ENCODE measurements around the gene COL18A1. TPM values are rescaled to one million over a fixed set of nuclear protein-coding genes. Genes with fewer than 3 reads are reported as not detected.
"Not testable (repeated sequence)": the region's sequence is repeated elsewhere in the genome, so short reads cannot be mapped to it uniquely, and the experiment has no call there.

The COL18A1 gene
- total RNA-seq, 1 donor from 2014 or later, result 52.6 TPM

- peaks cover 13% of the 10 kb centered on the region for H3K36me3 Mint-ChIP-seq
- no peaks in the 10 kb centered on the region for H3K36me3 ChIP-seq
- no peak overlapping the region for H3K27ac Mint-ChIP-seq
- no peak overlapping the region for H3K27ac ChIP-seq
- no peak overlapping the region for H3K4me3 ChIP-seq
- no peak for DNase-seq (ENCODE audit: low spot score)
- H3K4me2 ChIP-seq, result no peak overlapping the region
- H3K27me3 Mint-ChIP-seq (ENCODE audit: insufficient read depth, low read depth), result peaks cover 3% of the 10 kb centered on the region
- H3F3A ChIP-seq (ENCODE audit: low read depth), result no peaks in the 10 kb centered on the region
- H3K79me2 ChIP-seq (ENCODE audit: low read depth), result no peaks in the 10 kb centered on the region
- no peaks in the 10 kb centered on the region for H3K4me1 ChIP-seq
- no peak overlapping the region for H3K9ac ChIP-seq
- no peaks in the 10 kb centered on the region for H3K9me3 Mint-ChIP-seq
- no peaks in the 10 kb centered on the region for H3K4me1 Mint-ChIP-seq
- no peaks in the 10 kb centered on the region for H3K9me3 ChIP-seq (ENCODE audit: low read depth)
- no peak for TF ChIP-seq CTCF (IDR thresholded peaks at IDR 0.05)
- TF ChIP-seq EZH2 (IDR thresholded peaks at IDR 0.05), result no peak
- TF ChIP-seq EZH2phosphoT487 (IDR thresholded peaks at IDR 0.05), result no peak
- no peak overlapping the region for H3K4me3 Mint-ChIP-seq
- H3K27me3 ChIP-seq, result no peaks in the 10 kb centered on the region
- H4K20me1 ChIP-seq (ENCODE audit: low read depth), result peaks cover 4% of the 10 kb centered on the region
- no peak overlapping the region for H2AFZ ChIP-seq (replicated peaks)
Measured at GRCh38 chr21:45528981-45529784, 124.2 kb downstream of the COL18A1 start.

- H3K27me3 ChIP-seq, result no peaks in the 10 kb centered on the region
- H2AFZ ChIP-seq (replicated peaks), result no peak overlapping the region
- Mint-ChIP-seq H3K4me3 (no peak overlapping the region), H3K4me1 (peaks cover 4% of the 10 kb centered on the region), H3K27ac (no peak overlapping the region), H3K9me3 (no peaks in the 10 kb centered on the region), H3K36me3 (peaks cover 13% of the 10 kb centered on the region), H3K27me3 (ENCODE audit: insufficient read depth, low read depth) (peaks cover 4% of the 10 kb centered on the region)
- no peaks in the 10 kb centered on the region for H3F3A ChIP-seq (ENCODE audit: low read depth)
- no peaks in the 10 kb centered on the region for H3K4me1 ChIP-seq
- no peaks in the 10 kb centered on the region for H3K36me3 ChIP-seq
- DNase-seq (ENCODE audit: low spot score), result no peak
- H3K9me3 ChIP-seq (ENCODE audit: low read depth), result no peaks in the 10 kb centered on the region
- no peak overlapping the region for H3K27ac ChIP-seq
- no peak overlapping the region for H3K4me3 ChIP-seq
- no peaks in the 10 kb centered on the region for H3K79me2 ChIP-seq (ENCODE audit: low read depth)
- no peak overlapping the region for H3K9ac ChIP-seq
- H4K20me1 ChIP-seq (ENCODE audit: low read depth), result peaks cover 10% of the 10 kb centered on the region
- TF ChIP-seq EZH2phosphoT487 (IDR thresholded peaks at IDR 0.05) (no peak), EZH2 (IDR thresholded peaks at IDR 0.05) (no peak), CTCF (IDR thresholded peaks at IDR 0.05) (no peak)
- no peak overlapping the region for H3K4me2 ChIP-seq
Measured at GRCh38 chr21:45529785-45530422, 124.9 kb downstream of the COL18A1 start.

- Mint-ChIP-seq H3K9me3 (no peaks in the 10 kb centered on the region), H3K27ac (no peak overlapping the region), H3K36me3 (peaks cover 13% of the 10 kb centered on the region), H3K4me3 (no peak overlapping the region), H3K27me3 (ENCODE audit: insufficient read depth, low read depth) (peaks cover 4% of the 10 kb centered on the region), H3K4me1 (peaks cover 6% of the 10 kb centered on the region)
- H4K20me1 ChIP-seq (ENCODE audit: low read depth), result peaks cover 16% of the 10 kb centered on the region
- no peaks in the 10 kb centered on the region for H3K9me3 ChIP-seq (ENCODE audit: low read depth)
- H3K4me2 ChIP-seq, result no peak overlapping the region
- DNase-seq (ENCODE audit: low spot score), result no peak
- H3K27ac ChIP-seq, result no peak overlapping the region
- no peak overlapping the region for H3K4me3 ChIP-seq
- no peak overlapping the region for H3K9ac ChIP-seq
- H3K36me3 ChIP-seq, result no peaks in the 10 kb centered on the region
- no peaks in the 10 kb centered on the region for H3K79me2 ChIP-seq (ENCODE audit: low read depth)
- no peaks in the 10 kb centered on the region for H3K27me3 ChIP-seq
- H3K4me1 ChIP-seq, result no peaks in the 10 kb centered on the region
- H2AFZ ChIP-seq (replicated peaks), result no peak overlapping the region
- TF ChIP-seq CTCF (IDR thresholded peaks at IDR 0.05), result no peak
- TF ChIP-seq EZH2 (IDR thresholded peaks at IDR 0.05), result no peak
- TF ChIP-seq EZH2phosphoT487 (IDR thresholded peaks at IDR 0.05), result no peak
- H3F3A ChIP-seq (ENCODE audit: low read depth), result no peaks in the 10 kb centered on the region
Measured at GRCh38 chr21:45530423-45531113, 125.6 kb downstream of the COL18A1 start.

GRCh38 chr21:45531114-45531392, 126.1 kb downstream of the COL18A1 start:
- not testable (repeated sequence) for DNase-seq (ENCODE audit: low spot score)

More at GRCh38 chr21:45531114-45531392, 126.1 kb downstream of the COL18A1 start:
- not testable (repeated sequence) for H3K4me3 Mint-ChIP-seq; H3K9me3 ChIP-seq (ENCODE audit: low read depth); H3K27me3 Mint-ChIP-seq (ENCODE audit: insufficient read depth, low read depth); H3K27ac Mint-ChIP-seq; H3K4me2 ChIP-seq; H3F3A ChIP-seq (ENCODE audit: low read depth); H3K4me1 ChIP-seq; H3K27ac ChIP-seq; H3K4me1 Mint-ChIP-seq; H3K27me3 ChIP-seq; H3K9ac ChIP-seq; H3K79me2 ChIP-seq (ENCODE audit: low read depth); H2AFZ ChIP-seq (replicated peaks); H3K9me3 Mint-ChIP-seq; H3K36me3 ChIP-seq; H3K4me3 ChIP-seq
- H4K20me1 ChIP-seq (ENCODE audit: low read depth), result peaks cover 20% of the 10 kb centered on the region
- H3K36me3 Mint-ChIP-seq, result peaks cover 15% of the 10 kb centered on the region
